HEK293 (cell line): ENCODE measurements around the gene ADGRD1.

Source experiments
- CTCF ChIA-PET: fragments of 350-600 bp; formaldehyde crosslinking; extraction: SDS; loops from one replicate; lab custom pipeline; 2021; ENCODE audit warnings: antibody characterized with exemption; lab: Yijun Ruan, JAX
- POLR2A ChIA-PET: fragments of 300-600 bp; formaldehyde crosslinking; extraction: SDS; loops from one replicate; lab custom pipeline; 2020; ENCODE audit warnings: antibody characterized with exemption, inconsistent platforms; lab: Yijun Ruan, JAX
- H3K27ac ChIP-seq: fragments of 200-500 bp; sonication (Bioruptor generic); 2 replicates; pipeline ENCODE4 v1.5.1; 2014; ENCODE audit warnings: low read depth, low read length, control low read depth, inconsistent platforms; ENCODE audit errors: extremely low read depth
- H3K36me3 ChIP-seq, 2 experiments: fragments of 200-500 bp in 1 of 2; sonication (Bioruptor generic) in 1 of 2; 1 replicate in 1 of 2; 2 replicates in 1 of 2; pipeline ENCODE4 v1.5.1; 2014 to 2017; ENCODE audit warnings: inconsistent platforms in 2 of 2, low read length in 2 of 2; ENCODE audit not compliant: control insufficient read depth in 2 of 2, insufficient read depth in 1 of 2
- H3K4me1 ChIP-seq: fragments of 200-500 bp; sonication (Bioruptor generic); 2 replicates; pipeline ENCODE4 v1.5.1; 2014; ENCODE audit warnings: mild to moderate bottlenecking, low read length, inconsistent platforms; ENCODE audit not compliant: control insufficient read depth, insufficient read depth
- H3K4me3 ChIP-seq: 2 replicates; pipeline ENCODE4 v1.5.1; 2011; ENCODE audit warnings: low read depth, mild to moderate bottlenecking, control low read depth, low read length, moderate library complexity
- H3K9me3 ChIP-seq: fragments of 200-500 bp; sonication (Bioruptor generic); 2 replicates; pipeline ENCODE4 v1.5.1; 2014; ENCODE audit warnings: low read depth, low read length, inconsistent platforms; ENCODE audit not compliant: control insufficient read depth, insufficient read depth
- IKZF3 ChIP-seq: fragments of 450-650 bp; IDR thresholded peaks from 2 replicates; pipeline ENCODE4 v1.5.0; 2018; ENCODE audit warnings: missing biosample characterization, mild to moderate bottlenecking, missing genetic modification characterization, moderate library complexity
- KLF9 ChIP-seq: fragments of 450-650 bp; formaldehyde crosslinking; IDR thresholded peaks from 2 replicates; pipeline ENCODE4 v1.5.1; 2016; ENCODE audit warnings: missing biosample characterization, missing genetic modification characterization, low read depth
- OVOL3 ChIP-seq: fragments of 450-650 bp; formaldehyde crosslinking; IDR thresholded peaks from 2 replicates; pipeline ENCODE4 v1.5.1; 2016; ENCODE audit warnings: missing biosample characterization, missing genetic modification characterization
- SETDB1 ChIP-seq: IDR thresholded peaks from one replicate; pipeline ENCODE4 v1.6.1; 2017; ENCODE audit warnings: mild to moderate bottlenecking, low read length, moderate library complexity, mixed read lengths; ENCODE audit not compliant: insufficient read length
- YY2 ChIP-seq: fragments of 450-650 bp; formaldehyde crosslinking; IDR thresholded peaks from 2 replicates; pipeline ENCODE4 v1.5.1; 2016; ENCODE audit warnings: missing biosample characterization, missing genetic modification characterization
- ZBTB48 ChIP-seq: fragments of 450-650 bp; formaldehyde crosslinking; IDR thresholded peaks from 2 replicates; pipeline ENCODE4 v1.5.1; 2016; ENCODE audit warnings: missing biosample characterization, missing genetic modification characterization
- ZNF175 ChIP-seq: fragments of 450-650 bp; formaldehyde crosslinking; IDR thresholded peaks from 2 replicates; pipeline ENCODE4 v1.5.1; 2016; ENCODE audit warnings: missing biosample characterization, missing genetic modification characterization
- ZNF426 ChIP-seq: fragments of 450-650 bp; formaldehyde crosslinking; IDR thresholded peaks from 2 replicates; pipeline ENCODE4 v1.5.1; 2017; ENCODE audit warnings: missing biosample characterization, missing genetic modification characterization, mild to moderate bottlenecking, inconsistent platforms, moderate library complexity
- ZNF521 ChIP-seq: fragments of 450-650 bp; formaldehyde crosslinking; IDR thresholded peaks from 2 replicates; pipeline ENCODE4 v1.5.1; 2017; ENCODE audit warnings: missing biosample characterization, mild to moderate bottlenecking, missing genetic modification characterization
- ZNF530 ChIP-seq: fragments of 450-650 bp; formaldehyde crosslinking; IDR thresholded peaks from 2 replicates; pipeline ENCODE4 v1.5.1; 2016; ENCODE audit warnings: low read depth, missing biosample characterization, missing genetic modification characterization
- ZNF548 ChIP-seq: fragments of 450-650 bp; formaldehyde crosslinking; IDR thresholded peaks from 2 replicates; pipeline ENCODE4 v1.5.1; 2016; ENCODE audit warnings: missing biosample characterization, missing genetic modification characterization
- ZNF621 ChIP-seq: fragments of 450-650 bp; formaldehyde crosslinking; IDR thresholded peaks from 2 replicates; pipeline ENCODE4 v1.5.1; 2017; ENCODE audit warnings: missing biosample characterization, missing genetic modification characterization
- ZNF624 ChIP-seq: fragments of 450-650 bp; formaldehyde crosslinking; IDR thresholded peaks from 2 replicates; pipeline ENCODE4 v1.5.1; 2017; ENCODE audit warnings: missing biosample characterization, missing genetic modification characterization
- ZNF837 ChIP-seq: fragments of 450-650 bp; formaldehyde crosslinking; IDR thresholded peaks from 2 replicates; pipeline ENCODE4 v1.5.1; 2016; ENCODE audit warnings: missing biosample characterization, missing genetic modification characterization
- ZNF843 ChIP-seq: fragments of 450-650 bp; formaldehyde crosslinking; IDR thresholded peaks from 2 replicates; pipeline ENCODE4 v1.5.1; 2016; ENCODE audit warnings: missing biosample characterization, missing genetic modification characterization
- ZSCAN16 ChIP-seq: fragments of 450-650 bp; formaldehyde crosslinking; IDR thresholded peaks from 2 replicates; pipeline ENCODE4 v1.5.1; 2016; ENCODE audit warnings: missing biosample characterization, missing genetic modification characterization
- TF ChIP-seq, protein P1 (sequence below): fragments of 450-650 bp; formaldehyde crosslinking; IDR thresholded peaks from 2 replicates; pipeline ENCODE4 v1.5.1; 2016; ENCODE audit warnings: missing biosample characterization, missing genetic modification characterization
- TF ChIP-seq, protein P2 (sequence below): fragments of 450-650 bp; formaldehyde crosslinking; IDR thresholded peaks from 2 replicates; pipeline ENCODE4 v1.5.1; 2016; ENCODE audit warnings: missing biosample characterization, missing genetic modification characterization
- TF ChIP-seq, protein P3 (sequence below): fragments of 450-650 bp; formaldehyde crosslinking; IDR thresholded peaks from 2 replicates; pipeline ENCODE4 v1.5.1; 2016; ENCODE audit warnings: missing biosample characterization, missing genetic modification characterization
- TF ChIP-seq, protein P4 (sequence below): fragments of 450-650 bp; formaldehyde crosslinking; IDR thresholded peaks from 2 replicates; pipeline ENCODE4 v1.5.1; 2016; ENCODE audit warnings: missing biosample characterization, missing genetic modification characterization, borderline replicate concordance

ADGRD1 gene

DNA sequence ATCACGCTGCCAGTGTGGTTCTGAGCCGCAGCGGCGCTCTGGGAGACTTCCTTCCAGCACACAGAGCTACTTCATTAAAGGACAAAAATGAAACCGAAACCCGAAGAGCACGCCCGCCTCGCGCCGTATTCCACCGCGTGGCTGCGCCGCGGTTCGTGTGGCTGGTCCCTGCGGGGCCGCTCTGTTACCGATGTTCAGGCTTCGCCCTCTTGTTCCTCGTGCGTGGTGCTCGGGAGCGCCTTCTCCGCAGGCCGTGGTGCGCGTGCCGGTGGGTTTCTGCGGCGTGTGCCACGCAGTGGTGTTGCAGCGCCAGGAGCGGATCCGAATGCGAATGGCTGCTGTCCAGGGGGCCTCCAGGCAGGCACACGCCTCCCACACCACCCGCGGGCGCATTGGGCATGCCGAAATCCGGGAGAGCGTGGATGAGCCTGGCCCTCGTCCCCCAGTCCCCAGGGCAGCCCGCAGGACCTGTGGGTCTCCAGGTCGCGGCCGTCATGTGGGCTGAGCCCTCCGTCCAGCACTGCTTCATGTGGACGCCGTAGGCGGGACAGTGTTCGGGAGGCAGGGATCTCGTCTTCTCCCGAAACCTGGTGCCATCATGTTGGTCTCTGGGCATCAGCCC lies 91.2 kb downstream of the ADGRD1 start:
- TF ChIP-seq KLF9 (tag by site-specific recombination) = no peak
- no peak for TF ChIP-seq ZNF426 (tag by site-specific recombination)
- TF ChIP-seq ZBTB48 (tag by site-specific recombination) = no peak
- TF ChIP-seq ZNF175 (tag by site-specific recombination) = no peak
- no peak for TF ChIP-seq ZNF621 (tag by site-specific recombination)
- no peak for TF ChIP-seq ZNF843 (tag by site-specific recombination)
- no peak for TF ChIP-seq ZNF521 (tag by site-specific recombination)
- TF ChIP-seq, protein P1, sequence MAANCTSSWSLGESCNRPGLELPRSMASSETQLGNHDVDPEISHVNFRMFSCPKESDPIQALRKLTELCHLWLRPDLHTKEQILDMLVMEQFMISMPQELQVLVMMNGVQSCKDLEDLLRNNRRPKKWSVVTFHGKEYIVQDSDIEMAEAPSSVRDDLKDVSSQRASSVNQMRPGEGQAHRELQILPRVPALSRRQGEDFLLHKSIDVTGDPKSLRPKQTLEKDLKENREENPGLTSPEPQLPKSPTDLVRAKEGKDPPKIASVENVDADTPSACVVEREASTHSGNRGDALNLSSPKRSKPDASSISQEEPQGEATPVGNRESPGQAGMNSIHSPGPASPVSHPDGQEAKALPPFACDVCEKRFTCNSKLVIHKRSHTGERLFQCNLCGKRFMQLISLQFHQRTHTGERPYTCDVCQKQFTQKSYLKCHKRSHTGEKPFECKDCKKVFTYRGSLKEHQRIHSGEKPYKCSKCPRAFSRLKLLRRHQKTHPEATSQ (tag by site-specific recombination) = no peak
- TF ChIP-seq, protein P2, sequence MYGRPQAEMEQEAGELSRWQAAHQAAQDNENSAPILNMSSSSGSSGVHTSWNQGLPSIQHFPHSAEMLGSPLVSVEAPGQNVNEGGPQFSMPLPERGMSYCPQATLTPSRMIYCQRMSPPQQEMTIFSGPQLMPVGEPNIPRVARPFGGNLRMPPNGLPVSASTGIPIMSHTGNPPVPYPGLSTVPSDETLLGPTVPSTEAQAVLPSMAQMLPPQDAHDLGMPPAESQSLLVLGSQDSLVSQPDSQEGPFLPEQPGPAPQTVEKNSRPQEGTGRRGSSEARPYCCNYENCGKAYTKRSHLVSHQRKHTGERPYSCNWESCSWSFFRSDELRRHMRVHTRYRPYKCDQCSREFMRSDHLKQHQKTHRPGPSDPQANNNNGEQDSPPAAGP (tag by site-specific recombination) = no peak
- TF ChIP-seq ZNF548 (tag by site-specific recombination) = no peak
- TF ChIP-seq ZNF837 = no peak
- TF ChIP-seq ZNF530 (tag by site-specific recombination) = no peak
- TF ChIP-seq ZSCAN16 (tag by site-specific recombination) = no peak
- TF ChIP-seq, protein P3, sequence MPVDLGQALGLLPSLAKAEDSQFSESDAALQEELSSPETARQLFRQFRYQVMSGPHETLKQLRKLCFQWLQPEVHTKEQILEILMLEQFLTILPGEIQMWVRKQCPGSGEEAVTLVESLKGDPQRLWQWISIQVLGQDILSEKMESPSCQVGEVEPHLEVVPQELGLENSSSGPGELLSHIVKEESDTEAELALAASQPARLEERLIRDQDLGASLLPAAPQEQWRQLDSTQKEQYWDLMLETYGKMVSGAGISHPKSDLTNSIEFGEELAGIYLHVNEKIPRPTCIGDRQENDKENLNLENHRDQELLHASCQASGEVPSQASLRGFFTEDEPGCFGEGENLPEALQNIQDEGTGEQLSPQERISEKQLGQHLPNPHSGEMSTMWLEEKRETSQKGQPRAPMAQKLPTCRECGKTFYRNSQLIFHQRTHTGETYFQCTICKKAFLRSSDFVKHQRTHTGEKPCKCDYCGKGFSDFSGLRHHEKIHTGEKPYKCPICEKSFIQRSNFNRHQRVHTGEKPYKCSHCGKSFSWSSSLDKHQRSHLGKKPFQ (tag by site-specific recombination) = no peak
- POLR2A ChIA-PET = no interaction called here
- CTCF ChIA-PET = interaction anchor here (0.6 kb wide), 1 partner anchor 490 kb away, joined by 4 read pairs; no protein-coding TSS in a partner anchor
- Histone ChIP-seq H3K9me3 (no peaks in the 10 kb centered on the region), H3K36me3 (no peaks in the 10 kb centered on the region), H3K4me1 (no peaks in the 10 kb centered on the region), H3K27ac (no peak overlapping the region), H3K4me3 (no peak overlapping the region)

DNA sequence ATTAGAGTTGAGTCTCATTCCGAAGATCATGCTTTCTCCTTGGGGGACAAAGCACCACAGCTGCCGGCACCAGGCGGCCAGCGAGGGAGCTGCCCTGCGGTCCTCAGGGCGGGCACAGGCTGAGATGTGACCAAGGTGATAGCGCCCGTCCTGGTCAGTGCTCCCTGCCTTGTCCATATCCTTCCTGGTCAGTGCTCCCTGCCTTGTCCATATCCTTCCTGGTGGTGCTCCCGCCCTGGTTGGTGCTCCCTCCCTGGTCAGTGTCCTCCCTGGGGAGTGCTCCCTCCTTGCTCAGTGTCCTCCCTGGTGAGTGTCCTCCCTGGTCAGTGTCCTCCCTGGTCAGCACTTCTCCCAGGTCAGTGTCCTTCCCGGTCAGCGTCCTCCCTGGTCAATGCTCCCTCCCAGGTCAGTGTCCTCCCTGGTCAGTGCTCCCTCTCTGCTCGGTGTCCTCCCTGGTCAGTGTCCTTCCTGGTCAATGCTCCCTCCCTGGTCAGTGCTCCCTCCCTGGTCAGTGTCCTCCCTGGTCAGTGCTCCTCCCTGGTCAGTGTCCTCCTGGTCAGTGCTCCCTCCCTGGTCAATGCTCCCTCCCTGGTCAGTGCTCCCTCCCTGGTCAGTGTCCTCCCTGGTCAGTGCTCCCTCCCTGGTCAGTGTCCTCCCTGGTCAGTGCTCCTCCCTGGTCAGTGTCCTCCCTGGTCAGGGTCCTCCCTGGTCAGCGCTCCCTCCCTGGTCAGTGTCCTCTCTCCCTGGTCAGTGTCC lies 92.2 kb downstream of the ADGRD1 start:
- Histone ChIP-seq H3K36me3 (no peaks in the 10 kb centered on the region), H3K9me3 (no peaks in the 10 kb centered on the region), H3K27ac (no peak overlapping the region), H3K4me3 (no peak overlapping the region), H3K4me1 (no peaks in the 10 kb centered on the region)
- ChIA-PET CTCF (interaction anchor here (0.6 kb wide), 1 partner anchor 489 kb away, joined by 4 read pairs; no protein-coding TSS in a partner anchor), POLR2A (no interaction called here)
- TF ChIP-seq SETDB1 = no peak
- no peak for TF ChIP-seq IKZF3 (tag by site-specific recombination)
- no peak for TF ChIP-seq ZNF624 (tag by site-specific recombination)
- TF ChIP-seq, protein P4, sequence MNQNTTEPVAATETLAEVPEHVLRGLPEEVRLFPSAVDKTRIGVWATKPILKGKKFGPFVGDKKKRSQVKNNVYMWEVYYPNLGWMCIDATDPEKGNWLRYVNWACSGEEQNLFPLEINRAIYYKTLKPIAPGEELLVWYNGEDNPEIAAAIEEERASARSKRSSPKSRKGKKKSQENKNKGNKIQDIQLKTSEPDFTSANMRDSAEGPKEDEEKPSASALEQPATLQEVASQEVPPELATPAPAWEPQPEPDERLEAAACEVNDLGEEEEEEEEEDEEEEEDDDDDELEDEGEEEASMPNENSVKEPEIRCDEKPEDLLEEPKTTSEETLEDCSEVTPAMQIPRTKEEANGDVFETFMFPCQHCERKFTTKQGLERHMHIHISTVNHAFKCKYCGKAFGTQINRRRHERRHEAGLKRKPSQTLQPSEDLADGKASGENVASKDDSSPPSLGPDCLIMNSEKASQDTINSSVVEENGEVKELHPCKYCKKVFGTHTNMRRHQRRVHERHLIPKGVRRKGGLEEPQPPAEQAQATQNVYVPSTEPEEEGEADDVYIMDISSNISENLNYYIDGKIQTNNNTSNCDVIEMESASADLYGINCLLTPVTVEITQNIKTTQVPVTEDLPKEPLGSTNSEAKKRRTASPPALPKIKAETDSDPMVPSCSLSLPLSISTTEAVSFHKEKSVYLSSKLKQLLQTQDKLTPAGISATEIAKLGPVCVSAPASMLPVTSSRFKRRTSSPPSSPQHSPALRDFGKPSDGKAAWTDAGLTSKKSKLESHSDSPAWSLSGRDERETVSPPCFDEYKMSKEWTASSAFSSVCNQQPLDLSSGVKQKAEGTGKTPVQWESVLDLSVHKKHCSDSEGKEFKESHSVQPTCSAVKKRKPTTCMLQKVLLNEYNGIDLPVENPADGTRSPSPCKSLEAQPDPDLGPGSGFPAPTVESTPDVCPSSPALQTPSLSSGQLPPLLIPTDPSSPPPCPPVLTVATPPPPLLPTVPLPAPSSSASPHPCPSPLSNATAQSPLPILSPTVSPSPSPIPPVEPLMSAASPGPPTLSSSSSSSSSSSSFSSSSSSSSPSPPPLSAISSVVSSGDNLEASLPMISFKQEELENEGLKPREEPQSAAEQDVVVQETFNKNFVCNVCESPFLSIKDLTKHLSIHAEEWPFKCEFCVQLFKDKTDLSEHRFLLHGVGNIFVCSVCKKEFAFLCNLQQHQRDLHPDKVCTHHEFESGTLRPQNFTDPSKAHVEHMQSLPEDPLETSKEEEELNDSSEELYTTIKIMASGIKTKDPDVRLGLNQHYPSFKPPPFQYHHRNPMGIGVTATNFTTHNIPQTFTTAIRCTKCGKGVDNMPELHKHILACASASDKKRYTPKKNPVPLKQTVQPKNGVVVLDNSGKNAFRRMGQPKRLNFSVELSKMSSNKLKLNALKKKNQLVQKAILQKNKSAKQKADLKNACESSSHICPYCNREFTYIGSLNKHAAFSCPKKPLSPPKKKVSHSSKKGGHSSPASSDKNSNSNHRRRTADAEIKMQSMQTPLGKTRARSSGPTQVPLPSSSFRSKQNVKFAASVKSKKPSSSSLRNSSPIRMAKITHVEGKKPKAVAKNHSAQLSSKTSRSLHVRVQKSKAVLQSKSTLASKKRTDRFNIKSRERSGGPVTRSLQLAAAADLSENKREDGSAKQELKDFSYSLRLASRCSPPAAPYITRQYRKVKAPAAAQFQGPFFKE = no peak
- TF ChIP-seq YY2 (tag by site-specific recombination) = no peak
- TF ChIP-seq OVOL3 (tag by site-specific recombination) = no peak
